ENCODE measurements around the gene ANKRD11.

DNA sequence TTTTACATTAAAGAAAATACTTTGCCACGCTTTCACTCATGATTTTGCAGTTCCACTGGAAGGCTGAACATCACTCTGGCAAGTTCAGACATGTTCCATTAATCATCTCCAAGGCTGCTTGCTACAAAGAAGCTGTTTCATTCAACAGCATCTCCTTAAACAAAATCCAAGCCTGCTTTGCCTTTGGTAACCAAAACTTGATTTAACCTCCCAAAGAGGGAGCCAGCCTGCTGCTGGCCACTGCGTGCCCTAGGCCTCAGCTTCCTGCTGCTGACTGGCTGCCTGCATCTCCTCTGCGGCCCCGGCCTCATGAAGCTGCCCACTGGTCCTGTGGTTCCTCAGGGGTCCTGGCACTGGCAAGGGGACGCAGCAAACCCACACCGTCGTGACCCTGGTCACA, 31.8 kb downstream of the ANKRD11 start:
- TF ChIP-seq, protein P1, sequence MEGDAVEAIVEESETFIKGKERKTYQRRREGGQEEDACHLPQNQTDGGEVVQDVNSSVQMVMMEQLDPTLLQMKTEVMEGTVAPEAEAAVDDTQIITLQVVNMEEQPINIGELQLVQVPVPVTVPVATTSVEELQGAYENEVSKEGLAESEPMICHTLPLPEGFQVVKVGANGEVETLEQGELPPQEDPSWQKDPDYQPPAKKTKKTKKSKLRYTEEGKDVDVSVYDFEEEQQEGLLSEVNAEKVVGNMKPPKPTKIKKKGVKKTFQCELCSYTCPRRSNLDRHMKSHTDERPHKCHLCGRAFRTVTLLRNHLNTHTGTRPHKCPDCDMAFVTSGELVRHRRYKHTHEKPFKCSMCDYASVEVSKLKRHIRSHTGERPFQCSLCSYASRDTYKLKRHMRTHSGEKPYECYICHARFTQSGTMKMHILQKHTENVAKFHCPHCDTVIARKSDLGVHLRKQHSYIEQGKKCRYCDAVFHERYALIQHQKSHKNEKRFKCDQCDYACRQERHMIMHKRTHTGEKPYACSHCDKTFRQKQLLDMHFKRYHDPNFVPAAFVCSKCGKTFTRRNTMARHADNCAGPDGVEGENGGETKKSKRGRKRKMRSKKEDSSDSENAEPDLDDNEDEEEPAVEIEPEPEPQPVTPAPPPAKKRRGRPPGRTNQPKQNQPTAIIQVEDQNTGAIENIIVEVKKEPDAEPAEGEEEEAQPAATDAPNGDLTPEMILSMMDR (IDR thresholded peaks at IDR 0.05) = no peak
- TF ChIP-seq POLR2AphosphoS5 (IDR thresholded peaks at IDR 0.05) = no peak
- TF ChIP-seq EP300 (IDR thresholded peaks at IDR 0.05) = no peak
